SH-SY5Y (cell line): Measurements from ENCODE around the gene NMB.

Source experiments
- GATA2 ChIP-seq: IDR thresholded peaks from 2 replicates; pipeline ENCODE4 v1.6.1; 2011; ENCODE audit warnings: mild to moderate bottlenecking, low read depth, low read length
- GATA3 ChIP-seq: IDR thresholded peaks from 2 replicates; pipeline ENCODE4 v1.6.1; 2011; ENCODE audit warnings: low read depth, mild to moderate bottlenecking, low read length, moderate library complexity

DNA sequence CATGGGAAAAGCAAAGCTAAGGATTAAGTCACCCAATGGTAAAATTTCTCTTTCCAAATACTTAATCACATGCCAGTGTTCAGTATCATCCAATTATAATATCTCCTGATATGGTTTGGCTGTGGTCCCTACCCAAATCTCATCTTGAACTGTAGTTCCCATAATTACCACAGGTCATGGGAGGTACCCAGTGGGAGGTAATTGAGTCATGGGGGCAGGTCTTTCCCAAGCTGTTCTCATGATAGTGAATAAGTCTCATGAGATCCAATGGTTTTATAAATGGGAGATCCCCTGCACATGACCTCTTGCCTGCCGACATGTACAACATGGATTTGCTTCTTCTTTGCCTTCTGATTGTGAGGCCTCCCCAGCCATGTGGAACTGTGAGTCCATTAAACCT lies 26.1 kb upstream of the NMB start:
- TF ChIP-seq GATA2 (no peak), GATA3 (no peak)
